IMR-90 (cell line): Measurements from ENCODE around the gene GNG7. TPM values are rescaled to one million over a fixed set of nuclear protein-coding genes. Genes with fewer than 3 reads are reported as not detected.

Experiments
- ATAC-seq: fragments of 200-7000 bp; cut with Tn5 transposase; 2 replicates; pipeline ENCODE4 v1.9.1; 2020; ENCODE audit warnings: low read depth, mild to moderate bottlenecking, moderate library complexity
- BruUV-seq: library from RNA; stranded (reverse); fragments of 400-500 nt; replicated peaks from 2 replicates; lab custom pipeline; 2021; lab: Mats Ljungman, UMichigan
- CTCF ChIA-PET: fragments of 300-600 bp; formaldehyde crosslinking; extraction: SDS; loops from one replicate; lab custom pipeline; 2021; ENCODE audit warnings: antibody characterized with exemption; lab: Yijun Ruan, JAX
- POLR2A ChIA-PET: fragments of 300-600 bp; sonication (Branson Sonifier 250); formaldehyde crosslinking; loops from one replicate; lab custom pipeline; 2022; ENCODE audit warnings: antibody characterized with exemption; ENCODE audit not compliant: unreplicated experiment; lab: Charles Lee
- DNase-seq: peaks from one replicate; pipeline ENCODE4 v3.0.0; 2013
- H2AFZ ChIP-seq: replicated peaks from 2 replicates; pipeline ENCODE3; 2013; ENCODE audit warnings: low read length, mild to moderate bottlenecking; ENCODE audit not compliant: poor library complexity
- H2AK5ac ChIP-seq: 2 replicates; pipeline ENCODE4 v1.6.1; 2013; ENCODE audit warnings: low read depth, low read length, inconsistent platforms
- H2AK9ac ChIP-seq: replicated peaks from 2 replicates; pipeline ENCODE3; 2013; ENCODE audit warnings: mild to moderate bottlenecking, low read depth, low read length, moderate library complexity; ENCODE audit not compliant: poor library complexity
- H2BK120ac ChIP-seq: 2 replicates; pipeline ENCODE4 v1.6.1; 2013; ENCODE audit warnings: low read depth, low read length, inconsistent platforms
- H2BK15ac ChIP-seq: 3 replicates; pipeline ENCODE4 v1.6.1; 2013; ENCODE audit warnings: low read depth, low read length, inconsistent platforms
- H2BK20ac ChIP-seq: 2 replicates; pipeline ENCODE4 v1.6.1; 2013; ENCODE audit warnings: low read depth, mild to moderate bottlenecking, inconsistent platforms, low read length, moderate library complexity
- H2BK5ac ChIP-seq: 2 replicates; pipeline ENCODE4 v1.6.1; 2013; ENCODE audit warnings: mild to moderate bottlenecking, low read depth, low read length, inconsistent platforms; ENCODE audit not compliant: poor library complexity, severe bottlenecking
- H3K14ac ChIP-seq: replicated peaks from 2 replicates; pipeline ENCODE4 v1.6.1; 2013; ENCODE audit warnings: low read depth, low read length, inconsistent platforms
- H3K18ac ChIP-seq: 2 replicates; pipeline ENCODE4 v1.6.1; 2013; ENCODE audit warnings: low read depth, low read length, control low read depth
- H3K23ac ChIP-seq: 2 replicates; pipeline ENCODE4 v1.6.1; 2013; ENCODE audit warnings: low read depth, low read length, inconsistent platforms
- H3K27ac ChIP-seq: 2 replicates; pipeline ENCODE4 v1.5.1; 2013; ENCODE audit warnings: mild to moderate bottlenecking, control low read depth, low read length; ENCODE audit not compliant: insufficient read depth
- H3K27me3 ChIP-seq: 2 replicates; pipeline ENCODE4 v1.6.1; 2013; ENCODE audit warnings: low read length; ENCODE audit not compliant: control insufficient read depth, insufficient read depth
- H3K36me3 ChIP-seq: 2 replicates; pipeline ENCODE4 v1.6.1; 2013; ENCODE audit warnings: low read length, mixed read lengths; ENCODE audit not compliant: control insufficient read depth, insufficient read depth
- H3K4ac ChIP-seq: 2 replicates; pipeline ENCODE4 v1.6.1; 2013; ENCODE audit warnings: low read depth, low read length, inconsistent platforms
- H3K4me1 ChIP-seq: 2 replicates; pipeline ENCODE4 v1.6.1; 2013; ENCODE audit warnings: low read length, mixed read lengths; ENCODE audit not compliant: control insufficient read depth, insufficient read depth
- H3K4me2 ChIP-seq: 2 replicates; pipeline ENCODE4 v1.6.1; 2013; ENCODE audit warnings: low read depth, mild to moderate bottlenecking, control low read depth, low read length, moderate library complexity
- H3K4me3 ChIP-seq: 2 replicates; pipeline ENCODE4 v1.5.1; 2013; ENCODE audit warnings: low read depth, mild to moderate bottlenecking, control low read depth, low read length, moderate library complexity; ENCODE audit not compliant: insufficient read depth
- H3K56ac ChIP-seq: 2 replicates; pipeline ENCODE4 v1.6.1; 2013; ENCODE audit warnings: low read length, inconsistent platforms; ENCODE audit not compliant: insufficient read depth; ENCODE audit errors: extremely low read depth
- H3K79me1 ChIP-seq, 2 experiments: 2 replicates each; pipeline ENCODE4 v1.6.1; 2013; ENCODE audit warnings: low read length in 2 of 2, inconsistent platforms in 1 of 2, low read depth in 1 of 2
- H3K9ac ChIP-seq: 2 replicates; pipeline ENCODE4 v1.6.1; 2013; ENCODE audit warnings: low read depth, low read length, control low read depth
- H3K9me1 ChIP-seq: 2 replicates; pipeline ENCODE4 v1.6.1; 2013; ENCODE audit warnings: low read length, inconsistent platforms; ENCODE audit not compliant: insufficient read depth
- H3K9me3 ChIP-seq: 2 replicates; pipeline ENCODE4 v1.6.1; 2013; ENCODE audit warnings: low read length; ENCODE audit not compliant: control insufficient read depth, insufficient read depth
- H4K20me1 ChIP-seq: 2 replicates; pipeline ENCODE4 v1.6.1; 2013; ENCODE audit warnings: low read length, inconsistent platforms; ENCODE audit not compliant: insufficient read depth
- H4K5ac ChIP-seq: 2 replicates; pipeline ENCODE4 v1.6.1; 2013; ENCODE audit warnings: mild to moderate bottlenecking, low read depth, low read length, control low read depth
- H4K8ac ChIP-seq, 2 experiments: 2 replicates each; pipeline ENCODE4 v1.6.1; 2013; ENCODE audit warnings: low read depth in 2 of 2, low read length in 2 of 2, control low read depth in 1 of 2, inconsistent platforms in 1 of 2
- H4K91ac ChIP-seq: 2 replicates; pipeline ENCODE4 v1.6.1; 2013; ENCODE audit warnings: low read depth, low read length, inconsistent platforms; ENCODE audit not compliant: insufficient read depth
- BHLHE40 ChIP-seq: fragments of 150-350 bp; IDR thresholded peaks from 2 replicates; pipeline ENCODE4 v1.6.1; 2016; ENCODE audit warnings: mild to moderate bottlenecking, low read depth, low read length
- NFE2L2 ChIP-seq: fragments of 150-350 bp; IDR thresholded peaks from 2 replicates; pipeline ENCODE4 v1.6.1; 2016; ENCODE audit warnings: low read depth, mild to moderate bottlenecking, low read length
- WGBS, 2 experiments: methylation state at CpG; one replicate each; pipeline versions ENCODE4 v1.1.5 to v1.1.7; 2013; ENCODE audit warnings: missing lambda C conversion rate in 2 of 2; ENCODE audit not compliant: insufficient read length in 1 of 2; ENCODE audit errors: extremely low coverage in 2 of 2; 5-methylcytosine and 5-hydroxymethylcytosine counted together
- dilution Hi-C: fragments of 300-500 bp; cut with HindIII; formaldehyde crosslinking; loops from one replicate; pipeline ENCODE4 v1.14.3; 2018; ENCODE audit warnings: low sequenced_read_pairs; ENCODE audit not compliant: unreplicated experiment
- in situ Hi-C: fragments of 300-500 bp; cut with MboI; formaldehyde crosslinking; loops from 3 replicates; pipeline ENCODE4 v1.14.3; 2019; ENCODE audit warnings: low sequenced_read_pairs, inconsistent platforms, mixed read lengths
- intact Hi-C: fragments of 100-400 bp; cut with micrococcal nuclease; formaldehyde crosslinking; loops from 2 replicates; pipeline ENCODE4 v1.10.0; 2022
- polyA plus RNA-seq, 3 experiments: library from polyadenylated mRNA; depleted of rRNA; stranded (reverse); fragments of >200 nt; gene quantifications; 2 replicates each; pipeline ENCODE4 v1.2.3, GENCODE V29; 2012; ENCODE audit warnings: low replicate concordance in 1 of 3
- total RNA-seq: library from RNA; depleted of rRNA; stranded (reverse); fragments of >200 nt; gene quantifications from 2 replicates; pipeline ENCODE4 v1.2.3, GENCODE V29; 2012

GNG7 gene
- total and polyA plus RNA-seq, 2 of the 4 experiments (the other 2 are of a cell fraction) = under 0.01 to 0.21 TPM

- Histone ChIP-seq H3K18ac (no peak overlapping the region), H3K56ac (no peak overlapping the region), H4K5ac (no peak overlapping the region), H3K36me3 (no peaks in the 10 kb centered on the region), H3K4me3 (no peak overlapping the region), H3K27ac (no peak overlapping the region), H2BK120ac (no peak overlapping the region), H3K4ac (no peak overlapping the region), H3K9me1 (no peaks in the 10 kb centered on the region), H4K20me1 (no peaks in the 10 kb centered on the region), H3K9ac (no peak overlapping the region), H3K23ac (no peak overlapping the region), H2AK5ac (no peak overlapping the region), H3K27me3 (peaks cover 16% of the 10 kb centered on the region), H3K4me2 (no peak overlapping the region), H2AK9ac (no peak overlapping the region), H3K9me3 (peaks cover 5% of the 10 kb centered on the region), H2BK15ac (no peak overlapping the region), H2BK5ac (no peak overlapping the region), H2BK20ac (no peak overlapping the region), H3K79me1 (no peaks in the 10 kb centered on the region), H3K14ac (no peak overlapping the region), H4K91ac (no peak overlapping the region), H4K8ac (no peak overlapping the region), H3K4me1 (no peaks in the 10 kb centered on the region), H2AFZ (no peak overlapping the region)
- intact Hi-C loops = no loop called here
- POLR2A ChIA-PET = no interaction called here
- in situ Hi-C loops = loop anchor here (10.0 kb wide), 1 partner anchor 205 kb away; the partner anchor contains the start of gene ZNF556
- ATAC-seq (no peak), DNase-seq (no peak)
- TF ChIP-seq NFE2L2 (no peak), BHLHE40 (no peak)
- WGBS, 2 experiments = 20% methylated on average over 1 of the region's 11 CpGs; no CpG with 5 or more reads in 1 of the 2 experiments
- CTCF ChIA-PET = no interaction called here
- no TSS peak for BruUV-seq
- dilution Hi-C loops = no loop called here
Observed at GRCh38 chr19:2659856-2660432, 42.5 kb downstream of the GNG7 start.
